ENCODE measurements around the gene NAA20. TPM values are rescaled to one million over a fixed set of nuclear protein-coding genes. Genes with fewer than 3 reads are reported as not detected.

Gene NAA20
- total RNA-seq, 1 experiment from 2014 or later = 31.0 TPM

GRCh38 chr20:20039752-20040387, 22.7 kb downstream of the NAA20 start:
- intact Hi-C loops (cut with micrococcal nuclease; ENCODE audit: unreplicated experiment) = no loop called here
- no peak for TF ChIP-seq CTCF (IDR thresholded peaks at IDR 0.05; ENCODE audit: unreplicated experiment)
- CTCF ChIA-PET = no interaction called here
- BruUV-seq (replicated peaks) = no TSS peak
- Mint-ChIP-seq H3K27me3 (ENCODE audit: unreplicated experiment) (no peaks in the 10 kb centered on the region), H3K36me3 (ENCODE audit: insufficient read depth, unreplicated experiment) (no peaks in the 10 kb centered on the region), H3K27ac (ENCODE audit: unreplicated experiment) (no peak overlapping the region), H3K4me3 (ENCODE audit: low read depth, unreplicated experiment) (no peak overlapping the region), H3K9me3 (ENCODE audit: low read depth, unreplicated experiment) (no peaks in the 10 kb centered on the region), H3K4me1 (ENCODE audit: low read depth, unreplicated experiment) (no peaks in the 10 kb centered on the region)
- DNase-seq = no peak

GRCh38 chr20:20051767-20052073, 34.6 kb downstream of the NAA20 start:
- Mint-ChIP-seq H3K27ac (ENCODE audit: unreplicated experiment) (peak overlapping the region; percentile 94), H3K9me3 (ENCODE audit: low read depth, unreplicated experiment) (no peaks in the 10 kb centered on the region), H3K27me3 (ENCODE audit: unreplicated experiment) (no peaks in the 10 kb centered on the region), H3K4me1 (ENCODE audit: low read depth, unreplicated experiment) (no peaks in the 10 kb centered on the region), H3K4me3 (ENCODE audit: low read depth, unreplicated experiment) (peak overlapping the region; percentile 99), H3K36me3 (ENCODE audit: insufficient read depth, unreplicated experiment) (peaks cover 27% of the 10 kb centered on the region)
- intact Hi-C loops (cut with micrococcal nuclease; ENCODE audit: unreplicated experiment) = no loop called here
- CTCF ChIA-PET = interaction anchor here (0.6 kb wide), 1 partner anchor 1260 kb away, joined by 3 read pairs; no protein-coding TSS in a partner anchor
- no peak for TF ChIP-seq CTCF (IDR thresholded peaks at IDR 0.05; ENCODE audit: unreplicated experiment)
- no peak for DNase-seq
- BruUV-seq (replicated peaks) = no TSS peak

- CTCF ChIA-PET = interaction anchor here (0.6 kb wide), 2 partner anchors 294 to 1260 kb away, joined by 3 read pairs; no protein-coding TSS in a partner anchor
- no TSS peak for BruUV-seq (replicated peaks)
- no peaks in the 10 kb centered on the region for H3K9me3 Mint-ChIP-seq (ENCODE audit: low read depth, unreplicated experiment)
- peak within 1 kb of the TSS; percentile 94 for H3K27ac Mint-ChIP-seq (ENCODE audit: unreplicated experiment)
- H3K27me3 Mint-ChIP-seq (ENCODE audit: unreplicated experiment) = no peaks in the 10 kb centered on the region
- peaks cover 27% of the 10 kb centered on the region for H3K36me3 Mint-ChIP-seq (ENCODE audit: insufficient read depth, unreplicated experiment)
- H3K4me3 Mint-ChIP-seq (ENCODE audit: low read depth, unreplicated experiment) = peak within 1 kb of the TSS; percentile 99
- intact Hi-C loops (cut with micrococcal nuclease; ENCODE audit: unreplicated experiment) = no loop called here
- peak; percentile 79 for DNase-seq
- TF ChIP-seq CTCF (IDR thresholded peaks at IDR 0.05; ENCODE audit: unreplicated experiment) = no peak
- no peaks in the 10 kb centered on the region for H3K4me1 Mint-ChIP-seq (ENCODE audit: low read depth, unreplicated experiment)
Observed at GRCh38 chr20:20052074-20052970, 35.2 kb downstream of the NAA20 start, which contains the start of the genes CFAP61 and CRNKL1. CFAP61 (plus strand) TSS chr20:20052532; CDS start chr20:20056654, 4,122 bp downstream. CRNKL1 (minus strand) TSS chr20:20052466; CDS start chr20:20052342, 124 bp downstream.

GRCh38 chr20:20060234-20060998, 43.3 kb downstream of the NAA20 start:
- H3K27me3 Mint-ChIP-seq (ENCODE audit: unreplicated experiment) = peaks cover 13% of the 10 kb centered on the region
- H3K9me3 Mint-ChIP-seq (ENCODE audit: low read depth, unreplicated experiment) = no peaks in the 10 kb centered on the region
- no peak for DNase-seq
- no TSS peak for BruUV-seq (replicated peaks)
- TF ChIP-seq CTCF (IDR thresholded peaks at IDR 0.05; ENCODE audit: unreplicated experiment) = no peak
- no peaks in the 10 kb centered on the region for H3K4me1 Mint-ChIP-seq (ENCODE audit: low read depth, unreplicated experiment)
- H3K4me3 Mint-ChIP-seq (ENCODE audit: low read depth, unreplicated experiment) = no peak overlapping the region
- intact Hi-C loops (cut with micrococcal nuclease; ENCODE audit: unreplicated experiment) = no loop called here
- CTCF ChIA-PET = no interaction called here
- no peak overlapping the region for H3K27ac Mint-ChIP-seq (ENCODE audit: unreplicated experiment)
- H3K36me3 Mint-ChIP-seq (ENCODE audit: insufficient read depth, unreplicated experiment) = no peaks in the 10 kb centered on the region

All from Calu3 (cell line).